GM12878 (cell line): ENCODE measurements around the gene KRTAP2-1.

Experiments
- BHLHE40 ChIP-seq, 2 experiments: fragments of 450-650 bp in 1 of 2; IDR thresholded peaks; 2 replicates each; pipeline ENCODE4 v1.6.1; 2011 to 2017; ENCODE audit warnings: low read depth in 2 of 2, borderline replicate concordance in 1 of 2, improper control_type of control experiment in 1 of 2, low read length in 1 of 2, mild to moderate bottlenecking in 1 of 2
- CTCF ChIP-seq, 3 experiments: IDR thresholded peaks in 2 of 3; conservative IDR thresholded peaks in 1 of 3; 2 replicates each; pipeline ENCODE4 v1.5.1; 2011; ENCODE audit warnings: low read depth in 3 of 3, low read length in 3 of 3, mild to moderate bottlenecking in 3 of 3, control low read depth in 2 of 3, moderate library complexity in 2 of 3, inconsistent platforms in 1 of 3, mixed read lengths in 1 of 3; ENCODE audit not compliant: control insufficient read depth in 2 of 3, insufficient read depth in 1 of 3; ENCODE audit errors: extremely low read depth in 1 of 3
- POLR2AphosphoS5 ChIP-seq: IDR thresholded peaks from 2 replicates; pipeline ENCODE4 v1.6.1; 2011; ENCODE audit warnings: mild to moderate bottlenecking, low read length, inconsistent platforms

- TF ChIP-seq CTCF (IDR thresholded peaks at IDR 0.05 in 2 of 3, conservative IDR thresholded peaks at IDR 0.05 in 1 of 3; ENCODE audit: control insufficient read depth in 2 of 3, extremely low read depth in 1 of 3, insufficient read depth in 1 of 3, low read depth in 3 of 3, low read length in 3 of 3) (no peak), BHLHE40 (IDR thresholded peaks at IDR 0.05; ENCODE audit: borderline replicate concordance in 1 of 2, low read depth in 2 of 2, low read length in 1 of 2) (no peak), POLR2AphosphoS5 (no peak)
Measured at GRCh38 chr17:41065829-41066624, 18.9 kb upstream of the KRTAP2-1 start, which contains the start of gene KRTAP2-4.
